ENCODE results near the gene LHFPL4. TPM values are rescaled to one million over a fixed set of nuclear protein-coding genes. Genes with fewer than 3 reads are reported as not detected.

LHFPL4 gene
- total and polyA plus RNA-seq, 2 of the 13 experiments (the other 11 are each of a cell fraction or from before 2014, with no cell fraction given): 0.02 to 0.03 TPM

DNA sequence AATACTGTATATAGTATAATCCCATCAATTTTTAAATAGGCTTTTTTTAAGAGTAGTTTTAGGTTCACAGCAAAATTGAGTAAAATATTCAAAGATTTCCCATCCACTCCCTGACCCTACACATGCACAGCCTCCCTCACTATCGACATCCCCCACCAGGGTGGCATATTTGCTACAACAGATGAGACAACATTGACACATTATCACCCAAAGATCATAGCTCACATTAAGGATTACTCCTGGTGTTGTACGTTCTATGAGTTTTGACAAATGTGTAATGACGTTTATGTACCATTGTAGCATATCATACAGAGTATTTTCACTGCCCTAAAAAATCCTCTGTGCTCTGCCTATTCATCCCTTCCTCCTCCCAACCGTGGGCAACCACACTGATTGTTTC lies 39.3 kb downstream of the LHFPL4 start:
- H3K4me2 ChIP-seq (ENCODE audit: low read depth, low read length): no peak overlapping the region
- CTCF ChIA-PET (ENCODE audit: low intra/inter-chr PET ratio, low total read pairs): no interaction called here
- 6% methylated on average over 4 of the region's 4 CpGs for WGBS (ENCODE audit: low lambda C conversion rate)
- H3K4me1 ChIP-seq (ENCODE audit: insufficient read depth, low read length): no peaks in the 10 kb centered on the region
- no peaks in the 10 kb centered on the region for H4K20me1 ChIP-seq (ENCODE audit: insufficient read depth, low read length)
- ATAC-seq (no peak), DNase-seq (ENCODE audit: low spot score) (no peak), FAIRE-seq (no peak)
- intact Hi-C loops (cut with micrococcal nuclease; ENCODE audit: unreplicated experiment) (no loop called here), in situ Hi-C loops (cut with HindIII; ENCODE audit: extremely low pct_ligation_motif_present, low pct_unique_long_range_greater_than_20kb) (no loop called here)
- no peaks in the 10 kb centered on the region for H3K36me3 ChIP-seq (replicated peaks in 1 of 2; ENCODE audit: control insufficient read depth in 1 of 2, insufficient read depth in 2 of 2, low read length in 2 of 2)
- no peak overlapping the region for H3K9ac ChIP-seq (ENCODE audit: insufficient read depth, low read depth, low read length)
- no peaks in the 10 kb centered on the region for H3K79me2 ChIP-seq (ENCODE audit: insufficient read depth, low read length)
- no peaks in the 10 kb centered on the region for H3K9me3 ChIP-seq (ENCODE audit: low read length)
- BruUV-seq (replicated peaks): no TSS peak
- H3K27me3 ChIP-seq (ENCODE audit: control insufficient read depth in 1 of 2, insufficient read depth in 2 of 2, low read length in 2 of 2): peaks cover 0 to 7% of the 10 kb centered on the region in 2 experiments; a peak in 3 of 5 replicates
- TF ChIP-seq HNRNPUL1 (IDR thresholded peaks at IDR 0.05; ENCODE audit: low read depth, low read length) (no peak), SP2 (CRISPR knock-in tag; IDR thresholded peaks at IDR 0.05) (no peak), ZNF781 (CRISPR knock-in tag; IDR thresholded peaks at IDR 0.05; ENCODE audit: borderline replicate concordance, not compliant biosample characterization) (no peak), RBFOX2 (IDR thresholded peaks at IDR 0.05; ENCODE audit: low read depth, low read length) (no peak), ZNF598 (CRISPR knock-in tag; IDR thresholded peaks at IDR 0.05; ENCODE audit: borderline replicate concordance) (no peak), HOXA3 (CRISPR knock-in tag; IDR thresholded peaks at IDR 0.05) (no peak)
- TF ChIP-seq, protein P1, sequence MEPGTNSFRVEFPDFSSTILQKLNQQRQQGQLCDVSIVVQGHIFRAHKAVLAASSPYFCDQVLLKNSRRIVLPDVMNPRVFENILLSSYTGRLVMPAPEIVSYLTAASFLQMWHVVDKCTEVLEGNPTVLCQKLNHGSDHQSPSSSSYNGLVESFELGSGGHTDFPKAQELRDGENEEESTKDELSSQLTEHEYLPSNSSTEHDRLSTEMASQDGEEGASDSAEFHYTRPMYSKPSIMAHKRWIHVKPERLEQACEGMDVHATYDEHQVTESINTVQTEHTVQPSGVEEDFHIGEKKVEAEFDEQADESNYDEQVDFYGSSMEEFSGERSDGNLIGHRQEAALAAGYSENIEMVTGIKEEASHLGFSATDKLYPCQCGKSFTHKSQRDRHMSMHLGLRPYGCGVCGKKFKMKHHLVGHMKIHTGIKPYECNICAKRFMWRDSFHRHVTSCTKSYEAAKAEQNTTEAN (CRISPR knock-in tag; conservative IDR thresholded peaks at IDR 0.05): no peak
- TF ChIP-seq, protein P2, sequence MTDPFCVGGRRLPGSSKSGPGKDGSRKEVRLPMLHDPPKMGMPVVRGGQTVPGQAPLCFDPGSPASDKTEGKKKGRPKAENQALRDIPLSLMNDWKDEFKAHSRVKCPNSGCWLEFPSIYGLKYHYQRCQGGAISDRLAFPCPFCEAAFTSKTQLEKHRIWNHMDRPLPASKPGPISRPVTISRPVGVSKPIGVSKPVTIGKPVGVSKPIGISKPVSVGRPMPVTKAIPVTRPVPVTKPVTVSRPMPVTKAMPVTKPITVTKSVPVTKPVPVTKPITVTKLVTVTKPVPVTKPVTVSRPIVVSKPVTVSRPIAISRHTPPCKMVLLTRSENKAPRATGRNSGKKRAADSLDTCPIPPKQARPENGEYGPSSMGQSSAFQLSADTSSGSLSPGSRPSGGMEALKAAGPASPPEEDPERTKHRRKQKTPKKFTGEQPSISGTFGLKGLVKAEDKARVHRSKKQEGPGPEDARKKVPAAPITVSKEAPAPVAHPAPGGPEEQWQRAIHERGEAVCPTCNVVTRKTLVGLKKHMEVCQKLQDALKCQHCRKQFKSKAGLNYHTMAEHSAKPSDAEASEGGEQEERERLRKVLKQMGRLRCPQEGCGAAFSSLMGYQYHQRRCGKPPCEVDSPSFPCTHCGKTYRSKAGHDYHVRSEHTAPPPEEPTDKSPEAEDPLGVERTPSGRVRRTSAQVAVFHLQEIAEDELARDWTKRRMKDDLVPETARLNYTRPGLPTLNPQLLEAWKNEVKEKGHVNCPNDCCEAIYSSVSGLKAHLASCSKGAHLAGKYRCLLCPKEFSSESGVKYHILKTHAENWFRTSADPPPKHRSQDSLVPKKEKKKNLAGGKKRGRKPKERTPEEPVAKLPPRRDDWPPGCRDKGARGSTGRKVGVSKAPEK (CRISPR knock-in tag; IDR thresholded peaks at IDR 0.05; ENCODE audit: borderline replicate concordance): no peak
- H3K27ac ChIP-seq (ENCODE audit: extremely low read length, insufficient read depth, low read length): no peak overlapping the region
- no peak overlapping the region for H2AFZ ChIP-seq (ENCODE audit: low read length)
- POLR2A ChIA-PET: no interaction called here
- no peak overlapping the region for H3K4me3 ChIP-seq (replicated peaks in 1 of 3; ENCODE audit: insufficient read depth in 1 of 3, low read depth in 2 of 3, low read length in 3 of 3)

Measured in HepG2 (cell line).